GM21737 (cell line): ENCODE measurements around the gene SHB.

Experiments
- ATAC-seq: cut with Tn5 transposase; IDR thresholded peaks from one replicate; pipeline ENCODE4 v1.9.1; 2021; ENCODE audit warnings: mild to moderate bottlenecking, moderate library complexity; ENCODE audit not compliant: unreplicated experiment

Gene SHB

DNA sequence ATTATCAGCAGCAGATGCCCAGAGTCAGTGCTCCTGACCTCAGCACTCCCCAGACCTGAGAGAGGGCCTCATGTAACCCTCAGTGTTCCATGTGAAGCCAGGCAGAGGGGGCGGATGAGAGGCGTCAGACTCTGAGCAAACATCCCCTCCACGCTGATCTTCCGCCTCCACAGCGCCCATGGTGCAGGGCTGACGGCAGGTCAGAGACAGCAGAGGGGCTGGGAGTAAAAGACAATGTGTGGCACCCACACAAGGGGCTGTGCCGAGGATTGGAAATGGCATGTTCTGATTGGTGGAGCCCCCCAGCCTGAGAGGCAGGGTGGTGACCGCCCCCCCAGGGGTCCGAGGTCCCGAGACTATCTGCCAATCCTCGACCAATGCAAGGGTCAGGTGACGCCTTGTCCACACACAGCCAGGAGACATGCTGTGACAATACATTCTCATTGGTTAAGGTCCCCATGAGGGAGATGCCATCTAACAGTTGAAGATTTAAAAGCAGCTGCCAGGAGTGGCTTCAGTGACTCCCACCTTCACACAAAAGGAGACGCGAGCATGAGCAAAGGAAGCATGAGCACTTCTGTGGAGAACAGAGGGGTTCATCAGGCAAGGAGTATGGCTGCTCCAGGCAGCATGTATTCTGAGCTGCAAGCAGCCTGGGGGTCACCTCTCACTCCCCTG, 145.8 kb downstream of the SHB start:
- no peak for ATAC-seq

DNA sequence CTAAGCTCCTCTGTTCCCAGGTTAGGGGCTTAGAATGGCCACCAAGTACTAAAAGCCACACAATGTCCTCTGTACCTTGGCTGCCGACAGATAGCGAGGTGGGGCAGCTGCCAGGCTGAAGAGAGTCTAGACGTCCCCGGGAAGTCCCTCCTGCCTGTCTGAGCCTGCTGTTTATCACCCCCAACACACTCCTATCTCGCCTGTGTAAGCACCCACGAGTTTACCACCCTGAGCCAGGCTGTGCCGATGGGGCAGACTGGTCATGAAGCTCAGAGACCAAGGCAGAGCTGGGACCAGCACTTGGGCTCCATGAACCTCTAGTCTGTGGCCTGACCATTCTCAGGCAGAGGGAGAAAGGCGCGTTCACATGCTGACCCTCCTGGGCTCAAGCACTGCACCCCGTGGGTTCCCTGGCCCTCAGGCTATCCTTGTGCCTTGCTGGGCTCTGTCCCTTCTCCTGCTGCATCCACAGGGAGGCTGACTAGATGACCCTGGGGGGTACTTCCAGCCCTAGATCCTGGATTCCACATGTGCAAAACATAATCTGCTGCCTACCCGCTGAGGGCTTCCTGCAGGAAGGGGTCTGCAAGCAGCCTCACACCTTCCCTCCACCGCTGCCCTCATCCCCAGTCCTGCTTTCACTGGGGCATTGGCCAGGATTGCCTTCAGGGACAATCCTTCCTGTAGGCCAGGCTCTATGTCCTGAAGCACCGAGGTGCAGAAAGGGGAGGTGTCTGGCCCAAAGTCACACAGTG, 146.5 kb downstream of the SHB start:
- ATAC-seq: no peak

GRCh38 chr9:37921546-37922300, 147.3 kb downstream of the SHB start:
- no peak for ATAC-seq

- no peak for ATAC-seq
Measured at GRCh38 chr9:37921168-37921510, 147.9 kb downstream of the SHB start.

DNA sequence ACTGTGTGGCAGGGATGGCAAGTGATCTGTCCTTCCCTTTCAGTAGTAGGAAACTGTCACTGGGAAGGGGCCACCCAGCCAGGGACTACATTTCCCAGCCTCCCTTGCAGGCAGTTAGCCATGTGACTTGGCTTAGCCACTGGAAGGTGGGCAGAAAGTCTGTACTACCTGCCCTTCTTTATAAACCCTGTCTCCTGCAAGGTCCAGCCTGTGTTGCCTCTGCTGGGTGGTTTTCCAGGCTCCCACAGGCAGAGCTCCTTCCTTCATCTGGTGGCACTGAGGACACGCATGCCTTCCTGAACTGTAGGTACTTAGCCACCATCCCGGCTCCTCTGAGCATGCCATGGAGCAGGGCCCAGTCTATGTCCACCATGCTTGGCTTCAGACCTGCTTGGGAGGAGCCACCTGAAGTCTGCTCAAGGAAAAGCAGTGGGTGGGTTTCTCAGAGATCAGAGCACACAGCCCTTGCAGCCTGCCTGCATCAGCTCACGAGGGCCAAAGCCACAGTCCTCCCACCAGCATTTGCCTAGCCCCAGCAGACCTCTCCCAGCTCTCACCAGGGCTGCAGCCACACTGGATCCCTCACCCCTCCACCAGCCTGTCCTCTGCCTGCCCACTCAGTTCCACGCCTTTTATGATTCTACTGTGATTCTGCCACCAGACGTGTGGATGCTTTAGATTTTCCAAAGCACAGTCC, 148.4 kb downstream of the SHB start:
- ATAC-seq: peak; percentile 72

- ATAC-seq: no peak
Measured at GRCh38 chr9:37919956-37920335, 149.1 kb downstream of the SHB start.

GRCh38 chr9:37919246-37919955, 149.6 kb downstream of the SHB start:
- ATAC-seq: no peak

GRCh38 chr9:37918665-37919170, 150.3 kb downstream of the SHB start:
- no peak for ATAC-seq

- ATAC-seq: no peak
Measured at GRCh38 chr9:37917801-37918664, 151.0 kb downstream of the SHB start.

GRCh38 chr9:37917313-37917731, 151.7 kb downstream of the SHB start:
- no peak for ATAC-seq

GRCh38 chr9:37916471-37917312, 152.3 kb downstream of the SHB start:
- ATAC-seq: no peak

- no peak for ATAC-seq
Measured at GRCh38 chr9:37915911-37916470, 153.0 kb downstream of the SHB start.

- ATAC-seq: no peak
Measured at GRCh38 chr9:37914701-37915358, 154.2 kb downstream of the SHB start.

GRCh38 chr9:37914154-37914551, 154.9 kb downstream of the SHB start:
- ATAC-seq: no peak

DNA sequence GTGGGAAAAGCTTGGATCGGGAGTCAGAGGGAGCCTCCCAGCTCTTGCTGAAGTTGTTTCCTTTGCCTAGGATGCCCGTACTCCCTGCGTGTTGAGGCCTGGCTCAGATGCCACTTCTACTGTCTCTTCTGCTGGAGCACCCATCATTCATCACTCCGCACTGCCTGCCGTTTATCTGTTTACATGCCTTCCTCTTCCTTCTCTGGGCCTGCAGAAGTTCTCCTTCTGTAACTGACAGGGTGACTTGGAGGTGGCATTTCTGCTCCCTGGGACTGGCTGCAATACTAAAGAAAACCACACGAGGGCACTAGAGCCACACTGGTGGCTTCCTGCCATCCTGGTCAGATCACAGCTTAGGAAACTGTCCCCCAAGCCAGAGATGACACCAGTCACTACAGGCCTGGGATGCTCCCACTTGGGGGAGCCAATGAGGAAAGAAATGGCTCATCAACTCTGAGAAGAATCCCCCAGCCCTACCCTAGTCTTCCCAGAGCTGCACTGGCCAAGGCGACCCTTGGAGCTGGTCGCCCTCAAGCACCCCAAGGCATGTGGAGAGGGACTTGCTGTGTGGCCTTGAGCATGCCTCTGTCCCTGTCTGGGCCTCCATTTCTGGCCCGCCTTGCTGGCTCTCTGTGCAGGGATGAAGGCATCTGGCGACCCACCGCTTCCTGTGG, 155.4 kb downstream of the SHB start:
- no peak for ATAC-seq

DNA sequence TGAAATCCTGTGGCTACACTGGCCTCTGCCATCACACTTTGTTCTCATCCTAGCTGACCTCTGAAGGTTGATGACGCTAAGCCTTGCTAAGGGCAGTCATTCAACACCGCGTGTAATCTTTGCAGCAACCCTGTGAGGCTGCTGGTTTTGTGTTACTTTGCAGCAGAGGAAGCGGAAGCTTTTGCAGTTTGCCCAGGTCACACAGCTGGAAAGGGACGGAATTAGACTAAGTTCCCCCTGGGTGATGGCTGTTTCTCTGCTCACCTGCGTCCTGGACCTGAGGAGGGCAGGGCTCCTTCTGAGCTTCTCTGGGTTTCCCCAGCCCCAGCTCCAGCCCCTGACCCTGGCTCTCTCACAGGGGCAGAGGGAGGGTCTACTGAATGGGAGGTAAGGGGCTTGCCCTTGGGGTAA, 157.8 kb downstream of the SHB start:
- no peak for ATAC-seq

DNA sequence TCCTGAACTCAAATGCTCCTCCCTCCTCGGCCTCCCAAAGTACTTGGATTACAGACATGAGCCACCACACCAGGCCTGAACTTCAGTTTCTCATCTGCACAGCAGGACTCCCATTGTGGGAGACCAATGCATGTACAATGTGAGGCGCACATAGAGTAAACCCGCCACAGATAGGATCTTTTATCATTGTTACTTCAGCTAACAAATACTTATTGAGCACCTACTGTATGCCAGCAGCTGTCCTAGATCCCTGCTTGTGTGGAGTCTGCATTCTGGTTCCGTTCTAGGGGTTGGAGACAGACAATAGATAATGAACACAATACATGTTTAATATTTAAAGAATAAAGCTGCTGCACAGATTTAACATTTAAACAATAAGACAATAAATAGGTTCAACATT, 158.8 kb downstream of the SHB start:
- no peak for ATAC-seq
